ENCODE data around the gene TBC1D2.

Gene TBC1D2

GRCh38 chr9:98208635-98209034 is 46.8 kb downstream of the TBC1D2 start:
- H3K27me3 ChIP-seq (ENCODE audit: insufficient read depth, poor library complexity, severe bottlenecking), result no peaks in the 10 kb centered on the region
- TF ChIP-seq GABPA (IDR thresholded peaks at IDR 0.05; ENCODE audit: low read depth) (no peak), REST (IDR thresholded peaks at IDR 0.05; ENCODE audit: insufficient replicate concordance, low read depth) (no peak), CTCF (IDR thresholded peaks at IDR 0.05; ENCODE audit: insufficient read depth, low read length) (no peak), SPI1 (IDR thresholded peaks at IDR 0.05; ENCODE audit: borderline replicate concordance, low read depth) (no peak), POLR2AphosphoS5 (IDR thresholded peaks at IDR 0.05; ENCODE audit: low read depth) (no peak)

GRCh38 chr9:98207606-98208005 is 47.8 kb downstream of the TBC1D2 start:
- no peak overlapping the region for H3K27ac ChIP-seq (replicated peaks)

More at GRCh38 chr9:98208635-98209034, 46.8 kb downstream of the TBC1D2 start:
- Histone ChIP-seq H3K4me3 (replicated peaks; ENCODE audit: insufficient read depth, low read length) (no peak overlapping the region), H3K27ac (replicated peaks) (no peak overlapping the region)
- no peak for DNase-seq (ENCODE audit: low read depth in 1 of 2, low spot score in 1 of 2)

GRCh38 chr9:98206754-98207153 is 48.7 kb downstream of the TBC1D2 start:
- no peak overlapping the region for H3K27ac ChIP-seq (replicated peaks)
- H3K4me3 ChIP-seq (replicated peaks; ENCODE audit: insufficient read depth, low read length), result no peak overlapping the region
- DNase-seq (ENCODE audit: low read depth in 1 of 2, low spot score in 1 of 2), result no peak
- TF ChIP-seq SPI1 (IDR thresholded peaks at IDR 0.05; ENCODE audit: borderline replicate concordance, low read depth) (no peak), CTCF (IDR thresholded peaks at IDR 0.05; ENCODE audit: insufficient read depth, low read length) (no peak)
- H3K27me3 ChIP-seq (ENCODE audit: insufficient read depth, poor library complexity, severe bottlenecking), result no peaks in the 10 kb centered on the region

More at GRCh38 chr9:98207606-98208005, 47.8 kb downstream of the TBC1D2 start:
- Histone ChIP-seq H3K4me3 (replicated peaks; ENCODE audit: insufficient read depth, low read length) (no peak overlapping the region), H3K27me3 (ENCODE audit: insufficient read depth, poor library complexity, severe bottlenecking) (no peaks in the 10 kb centered on the region)
- TF ChIP-seq REST (IDR thresholded peaks at IDR 0.05; ENCODE audit: insufficient replicate concordance, low read depth) (no peak), GABPA (IDR thresholded peaks at IDR 0.05; ENCODE audit: low read depth) (no peak), POLR2AphosphoS5 (IDR thresholded peaks at IDR 0.05; ENCODE audit: low read depth) (no peak), CTCF (IDR thresholded peaks at IDR 0.05; ENCODE audit: insufficient read depth, low read length) (no peak), SPI1 (IDR thresholded peaks at IDR 0.05; ENCODE audit: borderline replicate concordance, low read depth) (no peak)
- DNase-seq (ENCODE audit: low read depth in 1 of 2, low spot score in 1 of 2), result no peak

GRCh38 chr9:98204692-98205091 is 50.8 kb downstream of the TBC1D2 start:
- no peak for TF ChIP-seq GABPA (IDR thresholded peaks at IDR 0.05; ENCODE audit: low read depth)
- no peak for TF ChIP-seq POLR2AphosphoS5 (IDR thresholded peaks at IDR 0.05; ENCODE audit: low read depth)
- no peak for TF ChIP-seq REST (IDR thresholded peaks at IDR 0.05; ENCODE audit: insufficient replicate concordance, low read depth)
- no peak overlapping the region for H3K27ac ChIP-seq (replicated peaks)
- H3K27me3 ChIP-seq (ENCODE audit: insufficient read depth, poor library complexity, severe bottlenecking), result no peaks in the 10 kb centered on the region
- no peak overlapping the region for H3K4me3 ChIP-seq (replicated peaks; ENCODE audit: insufficient read depth, low read length)
- DNase-seq (ENCODE audit: low read depth in 1 of 2, low spot score in 1 of 2), result no peak

Measured in HL-60 (cell line).